Astrocyte of the cerebellum (primary cell): ENCODE measurements around the gene CTNNA2.

Experiments used
- DNase-seq: peaks from one replicate; pipeline ENCODE4 v3.0.0-alpha.2; 2011; ENCODE audit warnings: low read depth
- H3K4me3 ChIP-seq: 2 replicates; pipeline ENCODE4 v1.5.1; 2011; ENCODE audit warnings: mild to moderate bottlenecking, low read depth, low read length, moderate library complexity
- CTCF ChIP-seq: IDR thresholded peaks from 2 replicates; pipeline ENCODE4 v1.5.1; 2012; ENCODE audit warnings: low read length, low read depth, moderate library complexity, mild to moderate bottlenecking; ENCODE audit errors: missing control alignments
- in situ Hi-C: cut with HindIII; loops from 2 replicates; pipeline ENCODE4 v1.10.0; 2017; ENCODE audit warnings: low sequenced_read_pairs

Gene CTNNA2

DNA sequence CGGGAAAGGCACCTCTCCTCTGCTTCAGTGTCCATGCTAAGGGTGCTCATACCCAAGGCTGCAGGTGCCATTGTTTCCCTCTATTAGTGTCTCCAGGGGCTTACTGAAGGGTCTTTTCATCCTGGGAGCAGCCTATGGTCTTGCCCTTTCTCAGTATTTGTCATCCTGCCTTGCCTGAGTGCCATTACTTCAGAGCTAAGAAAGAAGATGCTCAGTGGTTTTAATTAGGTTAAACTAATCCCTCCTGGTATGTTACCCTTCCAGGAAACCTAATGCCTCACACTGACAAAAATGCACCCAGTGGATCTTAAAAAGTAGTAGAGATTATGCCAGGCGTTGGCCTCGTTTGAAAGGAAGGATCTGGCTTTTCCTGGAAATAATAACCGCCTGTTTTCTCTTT lies 640.3 kb downstream of the CTNNA2 start:
- DNase-seq: no peak
- in situ Hi-C loops: no loop called here
- TF ChIP-seq CTCF: no peak
- no peak overlapping the region for H3K4me3 ChIP-seq

- no peak overlapping the region for H3K4me3 ChIP-seq
- no peak for DNase-seq
- no peak for TF ChIP-seq CTCF
- in situ Hi-C loops: no loop called here
Observed at GRCh38 chr2:80153768-80154167, 640.9 kb downstream of the CTNNA2 start.

DNA sequence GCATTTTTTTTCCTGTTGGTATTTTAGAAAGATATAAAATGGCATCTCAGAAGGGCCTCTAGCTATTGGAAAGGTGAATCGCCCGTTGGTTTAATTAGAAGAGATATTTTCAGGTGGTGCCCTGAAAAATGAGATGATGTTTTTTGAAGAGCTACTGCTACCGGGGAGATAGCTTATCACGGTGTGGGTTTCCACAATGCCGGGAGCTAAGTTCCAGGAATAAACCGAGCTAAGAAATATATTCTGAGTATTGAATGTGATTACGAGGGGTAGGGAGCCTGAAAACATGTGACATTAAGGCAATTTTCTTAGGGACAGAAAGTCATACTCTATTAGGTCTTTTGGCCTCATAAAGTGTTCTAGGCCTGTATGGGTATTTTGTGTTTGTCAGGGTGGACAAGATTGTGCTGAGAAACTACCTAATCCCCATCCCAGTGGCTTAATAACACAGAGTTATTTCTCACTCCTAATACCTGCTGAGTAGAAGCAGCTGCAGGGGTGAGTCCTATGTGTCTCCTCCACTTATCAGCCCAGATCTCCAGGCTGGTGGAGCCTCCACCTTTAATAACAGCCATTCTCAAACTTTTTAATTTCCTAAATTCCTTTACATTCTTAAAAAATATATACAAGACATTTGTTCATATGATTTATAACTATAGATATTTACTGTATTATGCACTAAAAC lies 641.5 kb downstream of the CTNNA2 start:
- TF ChIP-seq CTCF: no peak
- DNase-seq: no peak
- H3K4me3 ChIP-seq: no peak overlapping the region
- in situ Hi-C loops: no loop called here

DNA sequence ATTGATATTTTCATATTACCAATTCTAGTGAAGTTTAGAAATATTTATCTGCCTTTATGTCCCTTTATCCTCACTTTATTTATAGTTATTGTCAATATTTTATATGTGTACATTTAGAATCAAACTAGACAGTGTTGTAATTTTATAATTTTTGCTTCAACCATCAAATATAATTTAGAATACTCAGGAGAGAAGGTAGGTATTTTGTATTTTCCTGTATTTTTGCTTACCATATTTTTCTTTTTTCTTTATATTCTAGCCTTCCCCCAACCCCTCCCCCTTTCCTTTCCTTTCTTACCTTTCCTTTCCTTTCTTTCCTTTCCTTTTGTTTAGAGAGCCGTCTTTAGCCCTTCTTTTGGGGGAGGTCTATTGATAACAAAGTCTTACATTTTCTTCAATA lies 651.5 kb downstream of the CTNNA2 start:
- no peak for TF ChIP-seq CTCF
- no peak for DNase-seq
- in situ Hi-C loops: no loop called here
- no peak overlapping the region for H3K4me3 ChIP-seq

DNA sequence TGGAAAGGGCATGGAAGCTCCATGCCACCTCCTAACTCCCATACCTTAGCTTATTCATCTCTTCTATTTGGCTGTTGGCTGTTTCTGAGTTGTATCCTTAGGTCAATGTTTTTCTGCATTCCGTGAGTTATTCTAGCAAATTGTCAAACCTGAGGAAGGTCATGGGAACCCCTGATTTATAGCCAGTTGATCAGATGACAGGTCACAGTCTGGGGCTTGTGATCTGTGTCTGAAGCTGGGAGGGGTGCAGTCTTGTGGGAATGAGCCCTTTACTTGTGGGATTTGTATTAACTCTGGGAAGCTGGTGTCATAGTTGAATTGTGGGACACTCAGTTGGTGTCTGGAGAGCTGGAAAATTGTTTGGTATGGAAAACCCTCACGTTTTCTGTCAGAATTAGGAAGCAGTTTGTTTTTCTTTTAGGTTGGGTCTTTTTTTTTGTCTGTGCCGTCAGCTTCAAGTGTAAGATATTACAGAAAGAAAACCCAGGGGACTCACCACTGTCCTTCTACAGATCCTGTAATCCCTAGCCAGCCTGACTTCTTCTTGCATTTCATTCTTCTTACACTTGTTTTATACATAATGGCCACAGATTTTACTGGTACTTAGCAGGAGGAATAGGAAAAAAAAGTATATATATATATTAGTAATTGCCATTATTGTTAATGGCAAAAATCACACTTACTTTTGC lies 653.8 kb downstream of the CTNNA2 start:
- in situ Hi-C loops: no loop called here
- TF ChIP-seq CTCF: no peak

DNA sequence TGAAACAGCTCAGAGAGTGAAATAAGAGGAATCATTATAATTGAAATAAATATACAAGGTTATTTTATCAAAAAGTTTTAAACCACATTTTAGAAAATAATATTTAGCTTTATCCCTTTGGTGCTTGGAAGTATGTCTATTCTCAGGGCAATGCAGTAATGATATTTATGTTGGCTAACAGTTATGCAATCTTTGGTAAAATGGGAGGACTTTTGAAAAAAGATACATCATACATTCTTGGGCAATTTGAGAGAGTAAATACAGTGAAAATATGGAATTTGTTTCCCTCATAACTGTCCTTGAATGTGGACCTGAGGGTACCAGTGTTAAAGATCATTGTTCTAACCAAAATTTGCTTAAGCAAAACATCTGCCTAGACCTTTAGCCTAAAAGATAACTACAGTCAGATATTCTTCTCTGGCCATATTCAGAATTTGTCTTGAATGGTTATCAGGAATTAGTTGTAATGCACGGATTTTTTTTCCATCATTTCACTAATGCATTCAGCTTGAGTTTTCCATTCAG lies 654.5 kb downstream of the CTNNA2 start:
- in situ Hi-C loops: no loop called here
- no peak for TF ChIP-seq CTCF

More for the DNA sequence above, 653.8 kb downstream of the CTNNA2 start:
- DNase-seq: no peak
- H3K4me3 ChIP-seq: no peak overlapping the region

More for the DNA sequence above, 654.5 kb downstream of the CTNNA2 start:
- H3K4me3 ChIP-seq: no peak overlapping the region
- no peak for DNase-seq
